B cell (primary cell): ENCODE data around the gene TCERG1L.

Experiments
- CTCF ChIP-seq: fragments of 200-600 bp; IDR thresholded peaks from one replicate; pipeline ENCODE4 v1.8.0; 2022; ENCODE audit warnings: antibody characterized with exemption, mild to moderate bottlenecking
- EZH2 ChIP-seq: IDR thresholded peaks from 2 replicates; pipeline ENCODE4 v1.6.1; 2012; ENCODE audit warnings: borderline replicate concordance, low read depth, mild to moderate bottlenecking, moderate library complexity, low read length; ENCODE audit not compliant: insufficient read depth, poor library complexity, severe bottlenecking

DNA sequence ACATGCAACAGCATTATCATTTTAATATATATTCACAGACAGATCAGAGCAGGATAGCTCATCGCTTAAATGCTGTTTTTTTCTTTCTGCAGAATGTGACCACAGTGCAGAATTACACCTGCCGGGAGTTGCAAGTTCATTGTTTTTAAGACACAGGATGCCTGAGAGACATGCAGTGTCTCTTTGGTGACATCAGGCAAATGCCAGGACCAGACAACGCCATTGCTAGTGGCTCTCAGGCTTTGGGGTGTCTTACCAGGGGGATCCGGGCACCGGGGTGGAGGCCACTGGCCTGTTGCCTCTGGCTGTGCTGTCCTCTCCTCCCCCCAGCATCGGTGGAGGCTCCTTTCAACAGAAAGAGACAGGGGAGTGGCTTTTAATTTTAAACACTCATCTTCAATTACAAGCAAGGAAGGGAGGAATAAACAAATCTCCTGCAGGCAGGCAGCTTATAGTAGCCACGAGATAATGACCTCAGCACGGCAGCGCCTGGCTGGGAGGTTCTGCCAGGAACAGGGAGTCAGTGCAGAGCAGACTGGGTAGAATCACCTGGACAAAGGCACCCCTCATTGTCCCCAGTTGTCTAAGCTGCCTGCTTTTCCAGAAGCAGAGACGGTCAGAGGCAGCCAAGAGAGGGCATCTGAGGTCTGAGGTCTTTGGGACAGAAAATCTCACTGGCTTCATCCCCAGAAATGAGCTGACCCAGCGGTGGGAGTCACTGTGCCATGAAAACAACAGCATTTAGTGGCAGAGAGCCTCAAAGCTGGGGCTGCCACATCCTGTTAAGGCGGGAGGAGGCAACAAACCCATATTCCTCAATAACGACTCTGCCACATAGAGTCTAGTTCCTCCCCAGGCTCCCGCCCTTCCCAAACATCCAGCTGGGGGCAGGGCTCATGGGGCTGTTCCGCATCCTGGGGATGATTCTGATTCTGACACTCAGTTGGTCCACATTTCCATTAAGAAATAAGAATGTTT is 148.4 kb downstream of the TCERG1L start:
- TF ChIP-seq CTCF (no peak), EZH2 (no peak)
